GM18867 (cell line): ENCODE data around the gene TTLL10.

Experiments used
- ATAC-seq: cut with Tn5 transposase; IDR thresholded peaks from one replicate; pipeline ENCODE4 v1.9.1; 2021; ENCODE audit warnings: mild to moderate bottlenecking, moderate library complexity; ENCODE audit not compliant: unreplicated experiment

TTLL10 gene

GRCh38 chr1:1157033-1157365, 16.7 kb upstream of the TTLL10 start:
- ATAC-seq: no peak

DNA sequence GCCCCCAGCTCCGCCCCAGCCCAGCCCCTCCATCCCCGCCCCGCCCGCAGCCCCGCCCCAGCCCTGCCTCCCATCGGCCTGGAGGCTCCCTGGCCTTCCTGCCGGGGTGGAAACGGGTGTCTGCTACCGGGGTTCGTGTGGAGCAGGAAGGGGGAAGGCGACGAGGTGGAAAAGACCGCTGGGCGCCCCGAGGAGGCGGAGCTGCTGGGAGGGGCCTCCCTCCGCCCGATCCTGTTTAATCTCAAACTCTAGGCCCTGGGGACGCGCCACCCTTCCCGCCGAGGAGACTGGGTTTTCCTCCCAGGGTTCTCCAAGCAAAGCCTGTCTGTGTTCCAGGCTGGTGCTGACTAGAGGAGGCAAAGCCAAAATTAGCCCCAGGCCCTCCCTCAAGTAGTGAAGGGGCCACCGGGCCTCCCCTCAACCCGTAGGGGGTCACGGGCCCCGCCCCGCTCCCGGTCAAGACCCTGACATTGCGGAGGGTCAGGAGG, 16.2 kb upstream of the TTLL10 start:
- ATAC-seq: no peak

GRCh38 chr1:1157914-1158710, 15.6 kb upstream of the TTLL10 start:
- ATAC-seq: no peak

GRCh38 chr1:1160281-1160930, 13.3 kb upstream of the TTLL10 start:
- no peak for ATAC-seq

GRCh38 chr1:1161078-1161682, 12.5 kb upstream of the TTLL10 start:
- ATAC-seq: no peak

GRCh38 chr1:1161683-1162079, 12.0 kb upstream of the TTLL10 start:
- no peak for ATAC-seq

DNA sequence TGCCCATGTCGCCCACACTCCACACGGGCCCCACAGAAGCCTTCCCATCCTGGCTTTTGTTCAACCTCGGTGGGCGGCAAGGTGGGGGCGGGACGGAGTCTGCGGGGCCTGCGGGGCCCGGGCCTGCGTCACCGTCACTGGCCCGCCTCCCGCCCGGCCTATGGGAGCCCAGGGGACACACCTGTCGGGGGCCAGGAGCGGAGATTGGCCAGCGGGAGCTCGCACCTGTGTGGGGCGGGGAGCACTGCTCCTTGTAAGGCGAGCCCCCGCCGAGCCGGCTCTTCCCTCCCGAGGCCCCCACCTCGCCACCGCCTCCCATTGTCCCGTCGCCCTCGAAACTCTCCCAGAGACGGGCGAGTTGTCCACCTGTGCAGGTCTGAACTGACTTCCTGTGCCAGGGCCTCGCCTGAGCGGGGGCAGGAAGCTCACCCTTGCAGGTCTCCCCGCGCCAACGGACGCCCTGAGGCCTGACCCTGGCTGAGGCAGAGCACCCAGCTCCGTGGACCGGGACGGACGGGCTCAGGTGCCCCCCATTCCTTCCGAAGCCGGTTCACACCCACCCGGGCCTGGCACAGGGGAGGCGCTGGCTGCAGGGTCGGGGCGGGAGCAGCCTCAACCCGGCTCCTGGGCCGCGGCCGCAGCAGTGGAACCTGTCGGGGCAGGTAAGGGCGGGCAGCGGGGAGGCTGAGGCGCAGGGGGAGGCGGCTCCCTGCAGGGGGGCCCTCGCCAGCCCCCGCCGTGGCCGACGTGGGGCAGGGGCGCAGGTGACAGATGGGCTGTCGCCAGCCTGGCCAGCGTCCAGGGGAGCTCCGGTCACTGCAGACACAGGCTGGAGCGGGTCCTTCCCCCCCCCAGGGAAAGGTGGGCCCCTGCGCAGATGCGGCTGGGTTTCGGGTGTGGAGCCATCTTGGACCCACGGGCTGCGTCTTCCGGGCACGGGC, 10.8 kb upstream of the TTLL10 start:
- no peak for ATAC-seq

GRCh38 chr1:1163538-1164070, 10.1 kb upstream of the TTLL10 start:
- no peak for ATAC-seq

- ATAC-seq: no peak
Measured at GRCh38 chr1:1164361-1164700, 9.3 kb upstream of the TTLL10 start.

GRCh38 chr1:1164701-1165451, 8.8 kb upstream of the TTLL10 start:
- no peak for ATAC-seq

DNA sequence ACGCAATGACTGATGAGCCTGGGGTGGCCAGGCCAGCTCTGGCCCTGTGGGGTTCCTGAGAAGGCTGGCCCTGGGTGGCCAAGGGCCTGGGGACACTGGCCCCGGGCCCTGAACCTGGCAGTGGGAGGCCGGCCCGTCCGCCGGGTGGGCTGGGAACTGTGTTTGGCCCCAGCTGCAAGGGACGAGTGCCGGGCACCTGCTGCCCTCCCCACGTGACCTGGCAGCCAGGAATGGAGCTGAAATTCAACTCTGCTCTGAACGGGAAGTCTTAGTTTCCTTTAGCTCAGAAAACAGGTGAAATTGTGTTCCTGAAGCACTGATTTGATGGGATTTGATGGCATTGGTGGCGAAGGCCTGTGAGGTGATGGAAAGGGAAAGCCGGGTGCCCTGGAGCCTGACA, 8.2 kb upstream of the TTLL10 start:
- ATAC-seq: no peak

DNA sequence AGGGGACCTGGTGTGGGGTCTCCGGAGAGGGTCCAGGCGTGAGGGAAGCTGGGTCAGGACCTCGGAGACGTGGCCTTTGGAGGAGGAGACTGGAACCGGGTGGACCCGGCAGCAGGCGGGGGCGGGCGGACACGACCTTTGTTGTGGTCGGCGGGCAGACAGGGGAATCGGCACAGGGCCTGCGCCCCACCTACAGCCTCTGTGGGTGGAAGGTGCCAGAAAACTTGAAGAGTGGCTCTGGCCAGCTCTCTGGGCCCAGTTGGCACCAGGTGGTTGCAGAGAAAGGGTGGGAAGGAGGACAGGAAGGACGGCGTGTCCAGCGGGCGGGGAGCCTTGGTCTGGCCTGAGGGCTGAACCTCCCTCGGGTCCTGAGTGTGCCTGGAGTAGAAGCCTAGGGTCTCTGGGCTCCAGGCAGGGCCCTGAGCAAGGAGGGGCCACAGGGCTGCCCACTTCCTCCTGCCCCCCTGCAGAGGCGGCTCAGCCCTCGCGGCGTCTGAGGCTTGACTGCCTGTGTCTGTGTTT, 7.7 kb upstream of the TTLL10 start:
- ATAC-seq: no peak

DNA sequence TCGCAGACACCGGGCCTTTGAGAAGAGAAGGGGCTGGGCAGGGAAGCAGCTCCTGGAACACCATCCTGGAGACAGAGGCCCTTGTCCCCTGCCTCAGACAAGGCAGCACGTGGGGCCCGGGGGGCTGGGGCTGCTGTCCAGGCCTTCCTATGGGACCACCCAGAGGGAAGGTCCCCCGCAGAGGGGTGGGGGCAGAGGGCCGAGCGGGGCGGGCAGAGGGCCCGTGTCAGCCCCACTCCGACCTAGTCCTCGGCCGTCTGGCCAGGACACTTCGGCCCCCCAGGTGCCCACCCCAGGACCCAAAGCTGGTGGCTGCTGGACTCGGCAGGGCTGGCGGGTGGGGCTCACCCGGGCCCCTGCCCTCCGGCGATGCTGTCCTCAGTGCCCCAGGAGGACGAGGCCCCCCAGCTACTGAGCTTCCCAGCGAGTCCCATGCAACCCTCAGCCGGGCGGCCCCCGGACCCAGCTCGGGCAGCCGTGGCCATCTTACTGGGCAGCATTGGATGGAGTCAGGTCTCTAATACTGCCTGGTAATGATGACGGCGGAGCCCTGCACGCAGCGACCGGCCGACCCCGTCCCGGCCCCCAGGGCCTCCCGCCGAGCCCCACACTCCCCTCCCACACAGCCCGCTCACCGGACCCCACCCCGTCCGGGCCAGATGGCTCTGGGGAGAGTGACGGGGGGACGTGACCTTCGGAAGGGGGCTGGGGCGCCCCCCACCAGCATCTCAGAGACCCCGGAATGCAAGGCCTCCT, 6.9 kb upstream of the TTLL10 start:
- no peak for ATAC-seq

GRCh38 chr1:1167398-1167821, 6.3 kb upstream of the TTLL10 start:
- no peak for ATAC-seq

DNA sequence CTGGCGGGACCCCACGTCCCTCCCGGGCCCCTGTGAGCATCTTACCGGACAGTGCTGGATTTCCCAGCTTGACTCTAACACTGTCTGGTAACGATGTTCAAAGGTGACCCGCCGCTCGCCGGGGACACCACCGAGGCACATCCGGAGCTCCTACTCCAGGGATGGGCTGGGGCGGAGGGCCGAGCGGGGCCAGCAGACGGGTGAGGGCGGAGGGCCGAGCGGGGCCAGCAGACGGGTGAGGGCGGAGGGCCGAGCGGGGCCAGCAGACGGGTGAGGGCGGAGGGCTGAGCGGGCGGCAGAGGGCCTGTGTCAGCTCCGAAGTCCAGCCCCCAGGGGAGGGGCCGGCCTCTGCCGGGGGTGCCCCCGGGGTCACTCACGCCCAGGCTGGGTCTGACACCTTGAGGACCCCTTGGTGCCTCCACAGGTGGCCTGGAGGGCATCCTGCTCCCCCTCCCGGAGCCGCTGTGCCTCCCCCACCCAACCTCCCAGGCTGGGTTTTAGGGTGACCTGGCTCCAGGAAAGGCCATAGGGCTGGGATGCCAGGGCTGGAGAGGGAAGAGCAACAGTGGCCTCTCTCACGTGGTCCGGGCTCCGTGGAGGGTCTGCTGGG, 5.7 kb upstream of the TTLL10 start:
- no peak for ATAC-seq

DNA sequence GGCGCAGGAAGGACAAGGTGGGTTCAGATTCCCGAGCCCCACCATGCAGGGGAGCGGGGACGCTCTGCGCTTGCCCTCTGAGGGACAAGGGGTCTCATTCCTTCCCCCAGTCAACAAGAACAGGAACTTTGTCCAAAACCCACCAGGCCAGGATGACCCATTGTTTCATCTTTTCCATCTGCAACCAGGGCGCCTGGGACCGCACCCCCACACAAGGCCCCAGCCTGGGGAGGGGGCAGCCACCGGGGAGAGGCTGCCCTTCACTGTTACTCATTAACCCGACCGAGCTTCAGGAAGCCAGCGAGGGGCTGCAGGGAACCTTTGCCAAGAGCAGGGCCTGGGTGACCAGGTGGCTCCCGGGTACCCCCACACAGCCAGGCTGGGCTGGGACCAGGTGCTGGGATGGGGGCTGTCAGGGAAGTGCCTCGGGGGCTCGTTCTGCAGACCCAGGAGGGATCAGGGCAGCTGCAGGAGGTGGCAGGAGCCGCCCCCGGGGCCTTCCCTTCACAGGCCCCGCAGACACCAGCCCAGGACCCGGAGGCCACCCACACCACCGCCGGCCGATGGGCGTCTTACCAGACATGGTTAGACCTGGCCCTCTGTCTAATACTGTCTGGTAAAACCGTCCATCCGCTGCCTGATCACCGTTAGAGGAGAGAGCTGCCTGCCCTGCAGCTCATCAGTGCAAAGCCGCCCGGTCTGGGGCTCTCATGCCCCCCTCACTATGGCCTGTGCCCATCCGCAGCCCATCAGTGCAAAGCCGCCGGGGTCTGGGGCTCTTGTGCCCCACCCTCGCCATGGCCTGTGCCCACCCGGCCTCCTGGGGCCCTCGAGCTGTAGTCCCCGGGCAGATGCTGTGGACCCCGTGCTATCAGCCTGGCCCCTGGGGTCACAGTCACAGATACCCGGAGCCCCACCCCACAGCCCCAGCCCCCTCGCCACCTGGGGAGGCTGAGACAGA, 4.9 kb upstream of the TTLL10 start:
- ATAC-seq: no peak

DNA sequence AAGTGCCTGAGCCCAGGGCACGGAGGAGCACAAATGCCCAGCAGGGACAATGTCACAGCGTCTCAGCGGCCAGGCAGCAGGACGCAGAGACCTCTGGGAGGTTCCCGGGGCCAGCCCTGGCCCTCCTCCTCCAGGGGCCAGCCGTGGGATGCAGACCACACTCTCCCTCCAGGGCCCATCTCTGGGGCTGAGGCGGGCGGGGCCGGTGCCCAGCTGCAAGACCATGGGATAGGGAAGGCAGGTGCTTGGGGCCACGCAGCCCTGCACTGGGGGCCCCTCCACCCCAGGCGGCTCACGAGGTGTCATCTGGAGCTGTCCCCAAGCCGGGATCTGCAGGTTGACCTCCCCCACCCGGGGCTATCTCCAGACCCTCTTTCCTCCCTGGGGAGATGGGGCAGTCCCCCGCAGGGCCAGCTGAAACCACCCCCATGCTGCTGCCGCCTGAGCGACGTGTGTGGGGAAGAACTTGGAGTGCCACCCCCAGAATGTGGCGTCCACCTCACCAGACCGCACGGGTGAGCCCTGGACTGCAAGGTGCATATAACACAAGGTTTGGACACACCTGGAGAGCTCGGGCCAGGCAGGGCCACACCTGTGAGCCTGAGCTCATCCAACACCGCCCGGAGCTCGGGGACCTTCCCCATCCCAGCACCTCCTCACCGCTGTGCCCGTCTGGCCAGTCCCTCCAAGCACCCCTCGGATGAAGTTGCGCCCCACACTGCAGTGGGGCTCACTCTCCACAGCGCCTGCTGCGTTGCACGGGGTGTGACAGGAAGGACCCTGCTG, 4.1 kb upstream of the TTLL10 start:
- no peak for ATAC-seq
